ENCODE results near the gene NLRX1. TPM values are rescaled to one million over a fixed set of nuclear protein-coding genes. Genes with fewer than 3 reads are reported as not detected.
"Not testable (repeated sequence)": the region's sequence is repeated elsewhere in the genome, so short reads cannot be mapped to it uniquely, and the experiment has no call there.

NLRX1 gene
- total RNA-seq, 1 donor from 2014 or later = 11.5 TPM

GRCh38 chr11:119166368-119167076 is 2.0 kb upstream of the NLRX1 start:
- DNase-seq (ENCODE audit: extremely low spot score, unreplicated experiment) = no peak
- Mint-ChIP-seq H3K9me3 (no peaks in the 10 kb centered on the region), H3K27ac (peak overlapping the region; percentile 50), H3K27me3 (peaks cover 5% of the 10 kb centered on the region), H3K36me3 (no peaks in the 10 kb centered on the region), H3K4me1 (ENCODE audit: unreplicated experiment) (peaks cover 7% of the 10 kb centered on the region), H3K4me3 (no peak overlapping the region)
- TF ChIP-seq CTCF (conservative IDR thresholded peaks at IDR 0.05) = no peak

DNA sequence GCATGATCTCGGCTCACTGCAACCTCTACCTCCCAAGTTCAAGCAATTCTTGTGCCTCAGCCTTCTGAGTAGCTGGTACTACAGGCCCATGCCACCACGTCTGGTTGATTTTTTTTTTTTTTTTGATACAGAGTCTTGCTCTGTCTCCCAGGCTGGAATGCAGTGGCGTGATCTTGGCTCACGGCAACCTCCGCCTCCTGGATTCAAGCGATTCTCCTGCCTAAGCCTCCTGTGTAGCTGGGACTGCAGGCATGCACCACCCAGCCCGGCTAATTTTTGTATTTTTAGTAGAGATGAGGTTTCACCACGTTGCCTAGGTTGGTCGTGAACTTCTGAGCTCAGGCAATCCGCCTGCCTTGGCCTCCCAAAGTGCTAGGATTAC is 1.5 kb upstream of the NLRX1 start:
- H3K4me3 Mint-ChIP-seq = not testable (repeated sequence)
- peak overlapping the region; percentile 50 for H3K27ac Mint-ChIP-seq

DNA sequence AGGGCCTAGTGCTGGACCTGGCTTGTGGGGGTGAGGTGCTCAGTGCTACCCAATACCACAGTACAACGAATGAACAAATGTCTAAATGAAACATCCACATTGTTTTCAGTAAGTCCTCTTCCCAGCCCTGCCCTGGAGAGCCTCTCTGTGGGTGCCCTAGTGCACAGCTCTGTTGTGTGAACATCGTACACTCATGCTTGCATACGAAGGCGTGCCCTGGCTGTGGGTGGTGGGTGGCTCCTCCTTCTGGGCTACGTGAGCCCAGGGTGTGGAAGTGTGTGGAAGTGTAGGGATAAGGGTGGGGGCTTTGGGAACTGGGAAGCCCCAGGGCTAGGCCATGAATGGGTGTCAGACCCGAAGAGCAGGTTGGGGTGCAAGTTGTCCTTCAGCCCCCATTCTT is 592 bp upstream of the NLRX1 start:
- Mint-ChIP-seq H3K9me3 (no peaks in the 10 kb centered on the region), H3K27ac (peak overlapping the region; percentile 71), H3K4me1 (ENCODE audit: unreplicated experiment) (peaks cover 7% of the 10 kb centered on the region), H3K4me3 (peak overlapping the region; percentile 79), H3K27me3 (no peaks in the 10 kb centered on the region), H3K36me3 (no peaks in the 10 kb centered on the region)
- no peak for TF ChIP-seq CTCF (conservative IDR thresholded peaks at IDR 0.05)
- no peak for DNase-seq (ENCODE audit: extremely low spot score, unreplicated experiment)

More for the DNA sequence above, 1.5 kb upstream of the NLRX1 start:
- not testable (repeated sequence) for H3K27me3 Mint-ChIP-seq; H3K36me3 Mint-ChIP-seq; H3K4me1 Mint-ChIP-seq (ENCODE audit: unreplicated experiment); DNase-seq (ENCODE audit: extremely low spot score, unreplicated experiment); H3K9me3 Mint-ChIP-seq

- Mint-ChIP-seq H3K9me3 (no peaks in the 10 kb centered on the region), H3K4me1 (ENCODE audit: unreplicated experiment) (peaks cover 7% of the 10 kb centered on the region), H3K27me3 (no peaks in the 10 kb centered on the region), H3K27ac (peak overlapping the region; percentile 84), H3K36me3 (no peaks in the 10 kb centered on the region), H3K4me3 (peak overlapping the region; percentile 89)
- no peak for TF ChIP-seq CTCF (conservative IDR thresholded peaks at IDR 0.05)
- no peak for DNase-seq (ENCODE audit: extremely low spot score, unreplicated experiment)
Measured at GRCh38 chr11:119169282-119169719, 776 bp downstream of the NLRX1 start.

DNA sequence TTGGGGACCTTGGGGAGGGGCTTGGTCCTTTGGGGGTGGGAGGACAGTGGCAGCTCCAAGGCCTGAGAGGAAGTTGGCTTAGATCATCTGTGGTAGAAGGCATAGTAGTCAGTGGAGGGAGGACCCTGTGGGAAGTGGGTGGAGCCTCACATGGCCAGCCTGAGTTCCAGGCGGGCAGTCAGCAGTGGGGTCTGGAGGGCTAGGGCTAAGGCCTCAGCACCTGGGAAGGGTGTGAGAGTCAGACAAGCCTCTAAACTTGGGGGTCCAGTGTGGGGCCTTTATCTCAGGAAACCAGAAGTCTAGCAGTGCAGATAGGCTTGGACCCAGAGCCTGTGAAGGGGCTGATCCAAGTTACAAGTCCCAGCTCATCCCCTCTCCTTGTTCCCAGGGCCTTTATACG is 4.0 kb downstream of the NLRX1 start:
- Mint-ChIP-seq H3K27me3 (no peaks in the 10 kb centered on the region), H3K4me1 (ENCODE audit: unreplicated experiment) (peaks cover 14% of the 10 kb centered on the region), H3K4me3 (no peak overlapping the region), H3K9me3 (no peaks in the 10 kb centered on the region), H3K36me3 (no peaks in the 10 kb centered on the region), H3K27ac (no peak overlapping the region)
- DNase-seq (ENCODE audit: extremely low spot score, unreplicated experiment) = no peak
- no peak for TF ChIP-seq CTCF (conservative IDR thresholded peaks at IDR 0.05)

GRCh38 chr11:119173453-119173852 is 4.9 kb downstream of the NLRX1 start:
- TF ChIP-seq CTCF (conservative IDR thresholded peaks at IDR 0.05) = no peak
- H3K9me3 Mint-ChIP-seq = no peaks in the 10 kb centered on the region
- peaks cover 17% of the 10 kb centered on the region for H3K4me1 Mint-ChIP-seq (ENCODE audit: unreplicated experiment)
- no peak for DNase-seq (ENCODE audit: extremely low spot score, unreplicated experiment)
- H3K27me3 Mint-ChIP-seq = no peaks in the 10 kb centered on the region
- no peaks in the 10 kb centered on the region for H3K36me3 Mint-ChIP-seq
- H3K4me3 Mint-ChIP-seq = no peak overlapping the region
- no peak overlapping the region for H3K27ac Mint-ChIP-seq
